GM18517 (cell line): Measurements from ENCODE around the gene ECSIT.

ENCODE experiments used
- ATAC-seq: cut with Tn5 transposase; IDR thresholded peaks from one replicate; pipeline ENCODE4 v1.9.1; 2021; ENCODE audit warnings: mild to moderate bottlenecking, moderate library complexity; ENCODE audit not compliant: unreplicated experiment

ECSIT gene

GRCh38 chr19:11551603-11552235 is 22.8 kb upstream of the ECSIT start:
- ATAC-seq, result no peak

- no peak for ATAC-seq
These were observed 21.3 kb upstream of the ECSIT start for GRCh38 chr19:11550265-11550664.

- no peak for ATAC-seq
These were observed 20.5 kb upstream of the ECSIT start for GRCh38 chr19:11549386-11549953.

GRCh38 chr19:11547929-11548700 is 19.2 kb upstream of the ECSIT start:
- no peak for ATAC-seq

- no peak for ATAC-seq
These were observed 12.3 kb upstream of the ECSIT start for GRCh38 chr19:11541238-11541637.

- ATAC-seq, result no peak
These were observed 11.7 kb upstream of the ECSIT start for GRCh38 chr19:11540645-11541044.

- ATAC-seq, result no peak
These were observed 10.8 kb upstream of the ECSIT start for GRCh38 chr19:11539495-11540365.

GRCh38 chr19:11538232-11539036 is 9.5 kb upstream of the ECSIT start, which contains the start of gene CNN1:
TSS of gene CNN1 (plus strand) at chr19:11538851. CDS start at chr19:11538928, 77 bp downstream.
- ATAC-seq, result no peak

- peak; percentile 57 for ATAC-seq
These were observed 7.1 kb upstream of the ECSIT start for GRCh38 chr19:11535792-11536595.

- no peak for ATAC-seq
These were observed 6.0 kb upstream of the ECSIT start for GRCh38 chr19:11534948-11535347.

GRCh38 chr19:11534538-11534937 is 5.6 kb upstream of the ECSIT start:
- ATAC-seq, result no peak

GRCh38 chr19:11530432-11530831 is 1.5 kb upstream of the ECSIT start:
- ATAC-seq, result no peak

- ATAC-seq, result no peak
These were observed 9.8 kb downstream of the ECSIT start for GRCh38 chr19:11519138-11519537.

GRCh38 chr19:11513946-11514345 is 15.0 kb downstream of the ECSIT start:
- no peak for ATAC-seq

GRCh38 chr19:11510444-11510843 is 18.5 kb downstream of the ECSIT start:
- no peak for ATAC-seq

- no peak for ATAC-seq
These were observed 21.4 kb downstream of the ECSIT start for GRCh38 chr19:11507370-11508078.

- no peak for ATAC-seq
These were observed 22.0 kb downstream of the ECSIT start for GRCh38 chr19:11506967-11507366.

GRCh38 chr19:11506101-11506555 is 22.8 kb downstream of the ECSIT start:
- peak; percentile 35 for ATAC-seq
